Ovary (tissue), 9 donors: ENCODE measurements around the gene RC3H1. TPM values are rescaled to one million over a fixed set of nuclear protein-coding genes. Genes with fewer than 3 reads are reported as not detected.

Source experiments
- DNase-seq, 5 donors: peaks; one replicate each; pipeline ENCODE4 v3.0.0-alpha.2; 2019 to 2020
- H3K27ac ChIP-seq, 2 donors: fragments of 200-600 bp; one replicate each; pipeline versions ENCODE4 v1.5.1 to v1.8.0; 2019 to 2022
- H3K27me3 ChIP-seq: fragments of 200-600 bp; one replicate; pipeline ENCODE4 v1.8.0; 2022
- H3K36me3 ChIP-seq: fragments of 200-600 bp; sonication (generic); one replicate; pipeline ENCODE4 v1.5.1; 2019
- H3K4me1 ChIP-seq: one replicate; pipeline ENCODE4 v1.8.1; 2013; ENCODE audit warnings: mild to moderate bottlenecking, moderate library complexity; ENCODE audit not compliant: insufficient read depth
- H3K4me3 ChIP-seq: fragments of 200-600 bp; sonication (generic); one replicate; pipeline ENCODE4 v1.5.1; 2017
- H3K9me3 ChIP-seq, 2 donors: fragments of 200-600 bp in 1 of 2; sonication (generic) in 1 of 2; one replicate each; pipeline versions ENCODE4 v1.5.1 to v1.8.1; 2013 to 2019; ENCODE audit warnings: mild to moderate bottlenecking in 1 of 2, moderate library complexity in 1 of 2
- EP300 ChIP-seq: sonication (generic); formaldehyde crosslinking; IDR thresholded peaks from one replicate; pipeline ENCODE4 v1.6.1; 2017; ENCODE audit warnings: antibody characterized with exemption
- POLR2A ChIP-seq: fragments of 450-650 bp; IDR thresholded peaks from one replicate; pipeline ENCODE4 v1.6.1; 2017; ENCODE audit warnings: antibody characterized with exemption, mild to moderate bottlenecking, moderate library complexity
- WGBS, 3 donors: extraction: QIAGEN DNeasy Blood & Tissue Kit in 1 of 3; methylation state at CpG; one replicate each; pipeline versions ENCODE4 v1.1.5 to v1.1.7; 2013 to 2017; 5-methylcytosine and 5-hydroxymethylcytosine counted together
- intact Hi-C, 4 donors: fragments of 100-400 bp; cut with DNase I; formaldehyde crosslinking; loops; one replicate each; pipeline versions ENCODE4 v1.11.0 to v1.15.1; 2022 to 2023
- polyA plus RNA-seq, 2 donors: library from polyadenylated mRNA; stranded (reverse); fragments of 200-250 nt in 1 of 2; fragments of 350-450 nt in 1 of 2; fragmentation: Illumina TruSeq in 1 of 2; extraction: RNeasy Lipid Tissue Mini Kit (QIAGEN cat#74804) in 1 of 2; gene quantifications; one replicate each; pipeline ENCODE4 v1.2.3, GENCODE V29; 2013 to 2014
- total RNA-seq, 7 donors: library from RNA; depleted of rRNA in 2 of 7; stranded (reverse); fragments of >200 nt in 2 of 7; fragmentation: NEBNext Ultra II Directional in 3 of 7; extraction: Animal tissue kit (Norgen Biotek cat#: 25700) in 3 of 7; gene quantifications; one replicate each; pipeline versions ENCODE4 v1.1.0 to v1.2.4, GENCODE V29; 2016 to 2023
- TF ChIP-seq, protein P1 (sequence below), 3 donors: fragments of 450-650 bp in 2 of 3; fragments of 200-600 bp in 1 of 3; IDR thresholded peaks; one replicate each; pipeline versions ENCODE4 v1.5.1 to v1.8.0; 2016 to 2022; ENCODE audit warnings: antibody characterized with exemption in 3 of 3, mild to moderate bottlenecking in 1 of 3
- donor health status: DM: no; HTN: no; CAD: no; lungs with moderate emphysema.
- donor health status: DM: no; HTN: no; CAD: no.
- donor health status: Bipolar disorder and iron deficiency.
- donor health status: DM: yes; HTN: yes; CAD: no.
- donor health status: DM: no; HTN: no; CAD: no.
- donor health status: DM: yes; HTN: yes; CAD: no.

The RC3H1 gene
- total and polyA plus RNA-seq, 9 donors: 4.6 to 33.8 (median 26.5) TPM

DNA sequence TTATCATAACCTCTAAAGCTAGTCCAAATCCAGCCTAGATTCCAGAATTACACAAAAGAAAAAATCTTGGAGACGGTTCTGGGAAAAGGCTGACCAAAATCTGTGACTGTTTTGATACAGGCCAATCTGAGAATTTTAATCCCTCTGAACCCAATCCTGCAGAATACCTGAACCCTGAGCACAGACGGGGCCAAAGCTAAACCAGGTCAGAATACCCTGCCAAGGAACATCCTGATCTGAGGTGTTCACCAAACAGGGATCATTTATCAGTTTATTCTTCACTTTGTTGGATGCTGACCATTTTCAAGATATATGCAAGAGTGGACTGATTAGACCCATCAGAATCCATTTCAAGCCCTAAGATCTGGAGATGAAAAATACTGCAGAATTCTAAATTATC, 3.6 kb downstream of the RC3H1 start:
- Histone ChIP-seq H3K9me3 (no peaks in the 10 kb centered on the region), H3K27ac (no peak overlapping the region), H3K36me3 (no peaks in the 10 kb centered on the region), H3K4me3 (no peak overlapping the region), H3K4me1 (peaks cover 4% of the 10 kb centered on the region), H3K27me3 (no peaks in the 10 kb centered on the region)
- DNase-seq: no peak
- intact Hi-C loops: no loop called here
- 43 to 52% (median 44%) methylated on average over 2 of the region's 2 CpGs for WGBS, 3 donors
- TF ChIP-seq, protein P1, sequence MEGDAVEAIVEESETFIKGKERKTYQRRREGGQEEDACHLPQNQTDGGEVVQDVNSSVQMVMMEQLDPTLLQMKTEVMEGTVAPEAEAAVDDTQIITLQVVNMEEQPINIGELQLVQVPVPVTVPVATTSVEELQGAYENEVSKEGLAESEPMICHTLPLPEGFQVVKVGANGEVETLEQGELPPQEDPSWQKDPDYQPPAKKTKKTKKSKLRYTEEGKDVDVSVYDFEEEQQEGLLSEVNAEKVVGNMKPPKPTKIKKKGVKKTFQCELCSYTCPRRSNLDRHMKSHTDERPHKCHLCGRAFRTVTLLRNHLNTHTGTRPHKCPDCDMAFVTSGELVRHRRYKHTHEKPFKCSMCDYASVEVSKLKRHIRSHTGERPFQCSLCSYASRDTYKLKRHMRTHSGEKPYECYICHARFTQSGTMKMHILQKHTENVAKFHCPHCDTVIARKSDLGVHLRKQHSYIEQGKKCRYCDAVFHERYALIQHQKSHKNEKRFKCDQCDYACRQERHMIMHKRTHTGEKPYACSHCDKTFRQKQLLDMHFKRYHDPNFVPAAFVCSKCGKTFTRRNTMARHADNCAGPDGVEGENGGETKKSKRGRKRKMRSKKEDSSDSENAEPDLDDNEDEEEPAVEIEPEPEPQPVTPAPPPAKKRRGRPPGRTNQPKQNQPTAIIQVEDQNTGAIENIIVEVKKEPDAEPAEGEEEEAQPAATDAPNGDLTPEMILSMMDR (IDR thresholded peaks at IDR 0.05): no peak
- TF ChIP-seq POLR2A (no peak), EP300 (no peak)

DNA sequence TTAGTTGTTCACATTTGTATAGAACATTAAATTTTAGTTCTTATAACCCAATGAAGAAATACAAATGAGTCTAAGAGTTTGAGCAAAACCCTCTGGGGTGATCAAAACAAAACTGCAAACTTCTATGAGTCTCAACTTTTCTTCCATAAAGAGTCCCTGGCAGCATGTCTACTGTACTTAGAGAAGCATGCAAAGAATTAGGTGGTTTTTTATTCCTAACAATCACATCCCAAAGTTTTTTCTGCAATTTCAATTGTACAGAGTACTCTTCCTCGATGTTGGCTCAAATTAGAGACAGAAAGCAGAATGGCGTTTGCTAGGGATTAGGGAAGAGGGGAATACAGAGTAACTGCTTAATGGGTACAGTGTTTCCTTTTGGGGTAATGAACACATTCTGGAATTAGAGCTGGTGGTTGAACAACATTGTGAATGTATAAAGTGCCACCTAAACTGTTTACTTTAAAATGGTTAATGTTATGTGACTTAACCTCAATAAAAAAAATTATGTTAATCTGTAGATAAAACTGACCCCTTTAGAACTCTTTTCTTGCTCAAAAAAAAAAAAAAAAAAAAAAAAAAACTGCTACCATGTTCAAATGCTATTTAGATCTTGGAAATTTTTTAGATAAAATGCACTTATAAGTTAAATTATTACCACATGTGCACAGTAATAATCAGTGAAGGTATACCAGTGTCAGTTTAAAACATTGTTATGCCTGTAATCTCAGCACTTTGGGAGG, 4.8 kb downstream of the RC3H1 start:
- TF ChIP-seq, protein P1 (IDR thresholded peaks at IDR 0.05): no peak
- TF ChIP-seq EP300 (no peak), POLR2A (no peak)
- Histone ChIP-seq H3K27ac (no peak overlapping the region), H3K27me3 (no peaks in the 10 kb centered on the region), H3K36me3 (no peaks in the 10 kb centered on the region), H3K4me3 (no peak overlapping the region), H3K4me1 (peaks cover 4% of the 10 kb centered on the region), H3K9me3 (no peaks in the 10 kb centered on the region)
- WGBS, 3 donors: 22 to 29% (median 27%) methylated on average over 2 of the region's 2 CpGs
- no peak for DNase-seq
- intact Hi-C loops: no loop called here

DNA sequence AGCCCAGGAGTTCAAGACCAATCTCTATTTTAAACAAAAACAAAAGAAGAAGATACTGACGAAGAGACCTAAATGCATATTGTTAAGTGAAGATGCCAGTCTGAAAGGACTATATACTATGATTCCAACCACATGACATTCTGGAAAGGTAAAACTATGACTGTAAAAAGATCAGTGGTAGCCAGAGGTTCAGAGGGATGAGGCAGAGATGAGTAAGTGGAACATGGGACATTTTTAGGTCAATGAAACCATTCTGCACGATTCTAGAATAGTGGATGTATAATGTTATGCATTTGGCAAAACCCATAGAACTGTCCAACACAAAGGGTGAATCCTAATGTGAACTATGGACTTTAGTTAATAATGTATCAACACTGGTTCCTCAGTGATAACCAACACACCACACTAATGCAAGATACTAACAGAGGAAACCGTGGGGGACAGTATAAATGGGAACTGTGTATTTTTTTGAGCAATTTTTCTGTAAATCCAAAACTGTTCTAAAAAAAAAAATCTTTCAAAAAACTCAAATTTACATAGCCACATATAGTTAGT, 8.2 kb downstream of the RC3H1 start:
- Histone ChIP-seq H3K4me3 (no peak overlapping the region), H3K27me3 (no peaks in the 10 kb centered on the region), H3K27ac (no peak overlapping the region), H3K36me3 (no peaks in the 10 kb centered on the region), H3K9me3 (no peaks in the 10 kb centered on the region), H3K4me1 (peaks cover 10% of the 10 kb centered on the region)
- 81 to 87% (median 83%) methylated on average over 3 of the region's 3 CpGs for whole genome bisulfite sequencing, 3 donors
- intact Hi-C loops: no loop called here
- DNase-seq: no peak
- TF ChIP-seq POLR2A (no peak), EP300 (no peak)
- TF ChIP-seq, protein P1 (IDR thresholded peaks at IDR 0.05): no peak

DNA sequence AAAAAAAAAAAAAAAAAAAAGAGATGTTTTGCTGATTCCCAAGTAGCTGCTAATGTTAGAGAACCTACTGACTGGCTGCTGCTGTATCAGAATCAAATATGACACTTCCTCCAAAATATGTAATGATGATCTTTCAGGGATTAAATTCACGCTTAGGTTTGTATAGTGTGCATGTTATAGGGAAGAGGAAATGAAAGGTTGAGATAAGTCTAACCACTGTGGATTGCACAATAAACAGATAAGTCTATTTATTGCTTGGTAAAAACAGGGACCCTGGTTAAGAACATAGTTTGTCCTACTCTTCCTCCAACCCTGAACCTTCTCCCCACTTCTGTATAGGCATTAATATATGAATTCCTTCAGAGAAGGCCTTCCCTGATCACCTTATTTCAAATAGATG, 13.2 kb downstream of the RC3H1 start:
- H3K27ac ChIP-seq: no peak overlapping the region
- H3K4me3 ChIP-seq: no peak overlapping the region
- no peak for DNase-seq
- H3K36me3 ChIP-seq: no peaks in the 10 kb centered on the region
- peaks cover 12% of the 10 kb centered on the region for H3K4me1 ChIP-seq
- no peaks in the 10 kb centered on the region for H3K9me3 ChIP-seq
- no peaks in the 10 kb centered on the region for H3K27me3 ChIP-seq
- WGBS, 3 donors: 92 to 94% (median 94%) methylated on average over 1 of the region's 1 CpG
- intact Hi-C loops: no loop called here
- TF ChIP-seq EP300: no peak
- TF ChIP-seq, protein P1 (IDR thresholded peaks at IDR 0.05): no peak
- TF ChIP-seq POLR2A: no peak
